Ascending aorta (tissue), 2 donors: ENCODE measurements around the gene ECM2. TPM values are rescaled to one million over a fixed set of nuclear protein-coding genes. Genes with fewer than 3 reads are reported as not detected.

Experiments used
- DNase-seq, 2 donors: peaks; one replicate each; pipeline ENCODE4 v3.0.0-alpha.2; 2019; ENCODE audit warnings: low spot score in 2 of 2
- H3K27ac ChIP-seq, 2 donors: fragments of 200-600 bp; sonication (generic); one replicate each; pipeline ENCODE4 v1.5.1; 2016 to 2017; ENCODE audit warnings: mild to moderate bottlenecking in 1 of 2
- H3K27me3 ChIP-seq: fragments of 200-600 bp; sonication (generic); one replicate; pipeline ENCODE4 v1.5.1; 2017
- H3K36me3 ChIP-seq, 2 donors: fragments of 200-600 bp; sonication (generic); one replicate each; pipeline ENCODE4 v1.5.1; 2016
- H3K4me1 ChIP-seq, 2 donors: fragments of 200-600 bp; sonication (generic); one replicate each; pipeline ENCODE4 v1.5.1; 2016 to 2017; ENCODE audit warnings: mild to moderate bottlenecking in 1 of 2
- H3K4me3 ChIP-seq, 2 donors: fragments of 200-600 bp; sonication (generic); one replicate each; pipeline ENCODE4 v1.5.1; 2016 to 2017; ENCODE audit warnings: mild to moderate bottlenecking in 1 of 2
- H3K9me3 ChIP-seq, 2 donors: fragments of 200-600 bp; sonication (generic); one replicate each; pipeline ENCODE4 v1.5.1; 2016
- intact Hi-C: fragments of 100-400 bp; cut with DNase I; formaldehyde crosslinking; loops from one replicate; pipeline ENCODE4 v1.15.1; 2023
- total RNA-seq: library from RNA; depleted of rRNA; stranded (reverse); fragments of >200 nt; gene quantifications from one replicate; pipeline ENCODE4 v1.1.0, GENCODE V29; 2016
- TF ChIP-seq, protein P1 (sequence below), 3 experiments: fragments of 200-600 bp in 2 of 3; fragments of 450-650 bp in 1 of 3; sonication (generic) in 2 of 3; IDR thresholded peaks; one replicate each; pipeline ENCODE4 v1.5.1; 2016 to 2019; ENCODE audit warnings: antibody characterized with exemption in 3 of 3, mild to moderate bottlenecking in 1 of 3, moderate library complexity in 1 of 3

The ECM2 gene
- total RNA-seq, 1 donor from 2014 or later = 20.1 TPM

DNA sequence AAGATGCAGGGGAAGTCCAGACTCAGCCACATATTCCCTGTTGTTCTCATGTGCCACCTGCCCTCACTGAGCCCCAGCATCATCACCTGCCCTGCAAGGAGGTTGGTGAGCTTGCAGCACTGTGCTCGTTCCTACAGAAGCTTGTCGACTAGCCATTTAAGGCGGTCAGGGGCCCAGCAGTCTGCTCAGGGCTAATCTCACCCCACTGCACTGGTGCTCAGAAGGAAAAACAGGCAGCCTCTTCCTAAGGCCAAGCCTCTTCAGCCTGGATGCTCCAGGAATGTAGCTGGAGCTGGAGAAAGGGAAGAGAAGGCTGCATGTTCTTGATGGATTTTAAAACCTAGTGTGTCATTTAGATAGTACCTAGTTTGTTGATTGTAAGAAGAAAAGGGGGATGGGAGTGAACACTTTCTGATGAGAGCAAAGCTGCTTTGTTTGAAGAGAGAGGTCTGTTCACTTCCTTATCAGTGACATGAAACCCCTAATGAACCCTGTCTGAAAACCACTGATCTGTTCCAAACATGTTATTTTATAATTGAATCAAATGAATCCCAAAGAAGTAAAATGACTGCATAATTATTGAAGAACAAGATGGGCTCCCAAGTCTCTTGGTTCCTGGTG is 42.9 kb downstream of the ECM2 start:
- intact Hi-C loops = no loop called here
- no peaks in the 10 kb centered on the region for H3K27me3 ChIP-seq
- H3K4me3 ChIP-seq = no peak overlapping the region
- no peaks in the 10 kb centered on the region for H3K9me3 ChIP-seq
- peaks cover 0 to 8% of the 10 kb centered on the region in 2 donors for H3K36me3 ChIP-seq
- H3K27ac ChIP-seq = no peak overlapping the region
- peaks cover 9 to 29% of the 10 kb centered on the region in 2 donors for H3K4me1 ChIP-seq
- TF ChIP-seq, protein P1, sequence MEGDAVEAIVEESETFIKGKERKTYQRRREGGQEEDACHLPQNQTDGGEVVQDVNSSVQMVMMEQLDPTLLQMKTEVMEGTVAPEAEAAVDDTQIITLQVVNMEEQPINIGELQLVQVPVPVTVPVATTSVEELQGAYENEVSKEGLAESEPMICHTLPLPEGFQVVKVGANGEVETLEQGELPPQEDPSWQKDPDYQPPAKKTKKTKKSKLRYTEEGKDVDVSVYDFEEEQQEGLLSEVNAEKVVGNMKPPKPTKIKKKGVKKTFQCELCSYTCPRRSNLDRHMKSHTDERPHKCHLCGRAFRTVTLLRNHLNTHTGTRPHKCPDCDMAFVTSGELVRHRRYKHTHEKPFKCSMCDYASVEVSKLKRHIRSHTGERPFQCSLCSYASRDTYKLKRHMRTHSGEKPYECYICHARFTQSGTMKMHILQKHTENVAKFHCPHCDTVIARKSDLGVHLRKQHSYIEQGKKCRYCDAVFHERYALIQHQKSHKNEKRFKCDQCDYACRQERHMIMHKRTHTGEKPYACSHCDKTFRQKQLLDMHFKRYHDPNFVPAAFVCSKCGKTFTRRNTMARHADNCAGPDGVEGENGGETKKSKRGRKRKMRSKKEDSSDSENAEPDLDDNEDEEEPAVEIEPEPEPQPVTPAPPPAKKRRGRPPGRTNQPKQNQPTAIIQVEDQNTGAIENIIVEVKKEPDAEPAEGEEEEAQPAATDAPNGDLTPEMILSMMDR (IDR thresholded peaks at IDR 0.05) = no peak
- no peak for DNase-seq

DNA sequence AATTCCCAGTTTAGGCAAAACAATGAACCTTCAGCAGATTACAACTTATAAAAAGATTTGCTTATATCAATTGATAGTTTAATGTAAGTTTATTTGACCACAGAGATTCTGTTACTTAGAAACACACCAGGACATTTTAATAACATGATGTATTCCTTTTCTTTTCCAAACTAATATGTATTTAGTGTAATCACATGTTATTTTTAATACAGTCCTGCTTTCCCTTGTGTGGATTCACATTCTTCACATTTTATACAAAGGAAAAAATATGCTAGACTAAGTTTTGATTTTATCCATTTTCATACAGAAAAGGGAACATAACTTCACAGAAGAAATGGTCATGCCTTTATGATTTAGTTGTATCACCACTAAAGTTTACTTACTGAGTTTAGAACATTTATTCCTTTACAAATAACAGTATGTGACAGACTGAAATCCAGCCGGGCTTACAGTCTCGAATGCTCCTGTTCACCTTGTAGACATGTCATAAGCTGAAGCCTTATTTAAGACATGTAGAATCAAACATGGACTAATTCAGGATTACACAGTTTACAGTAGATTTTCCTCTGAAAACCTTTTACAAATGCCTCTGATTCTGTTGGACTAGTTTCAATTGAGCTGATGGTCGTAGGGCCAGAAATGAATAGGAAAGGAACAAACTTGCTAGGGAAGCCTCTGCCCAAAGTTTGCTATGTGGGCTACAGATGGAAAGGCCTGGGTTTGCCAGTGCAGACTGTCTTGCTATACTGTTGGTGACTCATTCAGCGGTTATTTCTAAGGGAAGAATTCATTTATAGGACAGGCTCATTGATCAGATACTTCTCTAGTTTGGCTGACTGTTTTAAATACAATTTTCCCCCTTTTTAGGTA is 46.9 kb downstream of the ECM2 start:
- Histone ChIP-seq H3K27me3 (no peaks in the 10 kb centered on the region), H3K4me1 (peaks cover 9 to 35% of the 10 kb centered on the region in 2 donors), H3K36me3 (peaks cover 0 to 6% of the 10 kb centered on the region in 2 donors), H3K27ac (peak overlapping the region; percentile 86 to 92), H3K4me3 (no peak overlapping the region), H3K9me3 (no peaks in the 10 kb centered on the region)
- intact Hi-C loops = no loop called here
- TF ChIP-seq, protein P1 (IDR thresholded peaks at IDR 0.05) = no peak
- DNase-seq = no peak

DNA sequence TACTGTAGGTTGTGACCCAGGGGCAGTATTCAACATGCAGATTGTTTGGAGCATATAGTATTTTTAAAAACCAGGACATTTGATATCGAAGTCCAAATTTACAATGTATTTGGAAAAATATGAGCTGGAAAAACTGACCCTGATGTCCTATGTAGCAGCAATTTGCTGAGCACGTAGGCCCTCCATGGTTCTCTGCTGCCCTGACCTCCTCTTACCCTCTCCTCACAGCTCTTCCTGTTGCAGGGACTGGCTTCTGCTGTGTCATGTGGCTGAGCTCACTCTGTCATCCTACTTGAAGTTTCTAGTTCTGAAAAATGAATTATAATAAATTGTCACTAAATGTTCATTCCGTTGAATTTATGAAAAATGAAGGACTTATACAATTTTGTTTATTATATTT is 49.4 kb downstream of the ECM2 start:
- no peaks in the 10 kb centered on the region for H3K9me3 ChIP-seq
- H3K27me3 ChIP-seq = no peaks in the 10 kb centered on the region
- no peak for DNase-seq
- intact Hi-C loops = no loop called here
- H3K4me1 ChIP-seq = peaks cover 9 to 45% of the 10 kb centered on the region in 2 donors
- H3K4me3 ChIP-seq = no peak overlapping the region
- peak overlapping the region; percentile 86 to 92 for H3K27ac ChIP-seq
- no peaks in the 10 kb centered on the region for H3K36me3 ChIP-seq
- TF ChIP-seq, protein P1 (IDR thresholded peaks at IDR 0.05) = no peak

DNA sequence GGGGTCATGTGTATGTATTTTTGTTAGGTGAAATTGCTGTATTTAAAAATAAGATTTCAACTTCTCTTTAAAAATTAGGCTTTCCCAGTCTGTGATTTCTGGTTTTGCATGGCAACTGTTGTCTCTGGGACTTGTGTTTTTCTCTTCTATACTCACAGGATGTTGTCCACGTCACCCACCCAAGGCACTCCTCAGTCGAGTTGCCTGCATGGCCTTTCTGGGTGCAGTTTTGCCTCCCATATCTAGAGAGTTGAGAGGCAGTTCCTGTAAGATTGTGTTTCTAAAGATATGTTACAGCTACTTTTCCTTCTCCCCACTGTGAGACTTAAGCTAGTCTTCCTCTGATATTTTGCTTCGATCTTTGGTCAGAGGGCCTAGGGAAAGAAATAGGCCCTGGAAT is 51.2 kb downstream of the ECM2 start:
- H3K9me3 ChIP-seq = no peaks in the 10 kb centered on the region
- TF ChIP-seq, protein P1 (IDR thresholded peaks at IDR 0.05) = no peak
- peak overlapping the region; percentile 90 to 92 for H3K27ac ChIP-seq
- peaks cover 3 to 41% of the 10 kb centered on the region in 2 donors for H3K4me1 ChIP-seq
- no peaks in the 10 kb centered on the region for H3K27me3 ChIP-seq
- intact Hi-C loops = no loop called here
- no peaks in the 10 kb centered on the region for H3K36me3 ChIP-seq
- H3K4me3 ChIP-seq = no peak overlapping the region
- DNase-seq = no peak

DNA sequence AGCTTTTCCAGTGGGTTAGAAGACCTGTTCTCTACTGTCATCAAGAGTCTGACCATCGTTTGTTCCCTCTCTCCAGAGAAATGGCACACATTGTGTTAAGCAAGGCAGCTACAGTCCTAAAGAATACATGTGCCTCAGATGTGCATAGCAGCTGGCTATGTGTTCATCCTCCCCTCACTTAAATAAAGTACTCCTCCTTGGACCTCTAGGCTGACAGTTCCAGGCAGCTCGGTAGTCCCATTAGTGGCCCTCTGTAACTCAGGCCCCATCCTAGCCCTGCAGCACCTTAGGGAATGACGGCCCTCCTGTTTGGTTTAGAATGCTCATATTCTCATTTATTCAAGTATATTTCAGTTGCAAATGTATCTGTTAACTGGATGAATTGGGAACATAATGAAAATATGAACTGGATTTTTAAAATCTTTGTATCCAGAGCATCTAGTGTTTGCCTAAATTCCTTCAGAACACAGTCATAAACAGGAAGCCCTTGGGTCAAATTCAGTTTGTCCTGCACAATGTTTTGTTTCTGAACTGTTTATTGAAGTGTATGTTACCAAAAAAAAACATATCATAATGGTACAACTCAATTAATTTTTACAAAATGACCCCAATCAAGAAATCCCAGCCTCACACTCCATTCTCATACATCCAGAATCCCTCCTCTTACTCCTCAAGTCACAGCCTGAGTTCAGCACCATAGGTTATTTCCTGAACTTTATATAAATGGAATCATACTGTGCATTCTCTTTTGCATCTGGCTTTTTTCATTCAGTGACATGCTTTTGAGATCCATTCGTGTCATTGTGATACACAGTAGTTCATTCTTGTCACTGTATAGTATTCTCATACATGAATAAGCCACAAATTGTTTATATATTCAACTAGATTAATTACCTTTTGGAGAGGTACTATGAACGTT is 51.9 kb downstream of the ECM2 start:
- no peak overlapping the region for H3K4me3 ChIP-seq
- no peak for DNase-seq
- intact Hi-C loops = no loop called here
- no peaks in the 10 kb centered on the region for H3K9me3 ChIP-seq
- H3K27me3 ChIP-seq = no peaks in the 10 kb centered on the region
- peaks cover 0 to 41% of the 10 kb centered on the region in 2 donors for H3K4me1 ChIP-seq
- H3K27ac ChIP-seq = peak overlapping the region; percentile 90 to 92
- no peaks in the 10 kb centered on the region for H3K36me3 ChIP-seq
- TF ChIP-seq, protein P1 (IDR thresholded peaks at IDR 0.05) = no peak
